Measurements from ENCODE around the gene GALNT9. TPM values are rescaled to one million over a fixed set of nuclear protein-coding genes. Genes with fewer than 3 reads are reported as not detected.

The GALNT9 gene
- polyA plus RNA-seq, 4 donors: 8.7 to 11.7 (median 10.2) TPM

- no peak for DNase-seq (ENCODE audit: low read depth in 4 of 4, low spot score in 2 of 4)
Measured at GRCh38 chr12:132345561-132346200, 16.3 kb upstream of the GALNT9 start.

- DNase-seq (ENCODE audit: low read depth in 4 of 4, low spot score in 2 of 4): no peak
Measured at GRCh38 chr12:132345126-132345525, 15.7 kb upstream of the GALNT9 start.

- no peak for DNase-seq (ENCODE audit: low read depth in 4 of 4, low spot score in 2 of 4)
Measured at GRCh38 chr12:132344601-132345000, 15.2 kb upstream of the GALNT9 start.

- no peak for DNase-seq (ENCODE audit: low read depth in 4 of 4, low spot score in 2 of 4)
Measured at GRCh38 chr12:132344181-132344580, 14.8 kb upstream of the GALNT9 start.

- peak in 1 of 4 donors; percentile 65 for DNase-seq (ENCODE audit: low read depth in 4 of 4, low spot score in 2 of 4)
Measured at GRCh38 chr12:132343294-132344004, 14.1 kb upstream of the GALNT9 start.

GRCh38 chr12:132342251-132343227, 13.2 kb upstream of the GALNT9 start:
- DNase-seq (ENCODE audit: low read depth in 4 of 4, low spot score in 2 of 4): no peak

GRCh38 chr12:132341318-132342050, 12.1 kb upstream of the GALNT9 start:
- no peak for DNase-seq (ENCODE audit: low read depth in 4 of 4, low spot score in 2 of 4)

GRCh38 chr12:132340266-132341035, 11.1 kb upstream of the GALNT9 start:
- no peak for DNase-seq (ENCODE audit: low read depth in 4 of 4, low spot score in 2 of 4)

GRCh38 chr12:132339856-132340255, 10.5 kb upstream of the GALNT9 start:
- no peak for DNase-seq (ENCODE audit: low read depth in 4 of 4, low spot score in 2 of 4)

GRCh38 chr12:132338781-132339180, 9.4 kb upstream of the GALNT9 start:
- no peak for DNase-seq (ENCODE audit: low read depth in 4 of 4, low spot score in 2 of 4)

- no peak for DNase-seq (ENCODE audit: low read depth in 4 of 4, low spot score in 2 of 4)
Measured at GRCh38 chr12:132338311-132338710, 8.9 kb upstream of the GALNT9 start.

GRCh38 chr12:132337557-132337956, 8.2 kb upstream of the GALNT9 start:
- DNase-seq (ENCODE audit: low read depth in 4 of 4, low spot score in 2 of 4): no peak

GRCh38 chr12:132336451-132337413, 7.3 kb upstream of the GALNT9 start:
- no peak for DNase-seq (ENCODE audit: low read depth in 4 of 4, low spot score in 2 of 4)

- no peak for DNase-seq (ENCODE audit: low read depth in 4 of 4, low spot score in 2 of 4)
Measured at GRCh38 chr12:132335179-132335756, 5.9 kb upstream of the GALNT9 start.

- DNase-seq (ENCODE audit: low read depth in 4 of 4, low spot score in 2 of 4): no peak
Measured at GRCh38 chr12:132333766-132334165, 4.4 kb upstream of the GALNT9 start.

- DNase-seq (ENCODE audit: low read depth in 4 of 4, low spot score in 2 of 4): no peak
Measured at GRCh38 chr12:132333273-132333672, 3.9 kb upstream of the GALNT9 start.

GRCh38 chr12:132330549-132330881, 1.1 kb upstream of the GALNT9 start:
- no peak for DNase-seq (ENCODE audit: low read depth in 4 of 4, low spot score in 2 of 4)
